ENCODE measurements around the gene ORC3. TPM values are rescaled to one million over a fixed set of nuclear protein-coding genes. Genes with fewer than 3 reads are reported as not detected.

The ORC3 gene
- total RNA-seq, 4 donors from 2014 or later, result 17.1 to 30.6 (median 22.3) TPM

- Histone ChIP-seq H3K36me3 (peaks cover 0 to 58% (median 0%) of the 10 kb centered on the region in 3 donors), H3K9me3 (no peaks in the 10 kb centered on the region), H3K27ac (no peak overlapping the region), H3K4me1 (peaks cover 0 to 20% (median 0%) of the 10 kb centered on the region in 4 donors), H3K4me3 (no peak overlapping the region), H3K27me3 (no peaks in the 10 kb centered on the region)
- no peak for TF ChIP-seq EP300 (IDR thresholded peaks at IDR 0.05)
- no peak for TF ChIP-seq CTCF (IDR thresholded peaks at IDR 0.05)
- no peak for TF ChIP-seq POLR2A (IDR thresholded peaks at IDR 0.05)
- 87 to 97% methylated on average over 2 of the region's 2 CpGs for WGBS, 2 donors
- no peak for DNase-seq (ENCODE audit: low spot score in 2 of 2)
These were observed 78.1 kb downstream of the ORC3 start for GRCh38 chr6:87668013-87668412.

- no peak for TF ChIP-seq EP300 (IDR thresholded peaks at IDR 0.05)
- TF ChIP-seq POLR2A (IDR thresholded peaks at IDR 0.05), result no peak
- no peak for TF ChIP-seq CTCF (IDR thresholded peaks at IDR 0.05)
- Histone ChIP-seq H3K27me3 (no peaks in the 10 kb centered on the region), H3K4me1 (peaks cover 0 to 20% (median 0%) of the 10 kb centered on the region in 4 donors), H3K9me3 (no peaks in the 10 kb centered on the region), H3K4me3 (no peak overlapping the region), H3K36me3 (peaks cover 0 to 68% (median 4%) of the 10 kb centered on the region in 3 donors), H3K27ac (no peak overlapping the region)
- no peak for DNase-seq (ENCODE audit: low spot score in 2 of 2)
- 80 to 81% methylated on average over 3 of the region's 3 CpGs for WGBS, 2 donors
These were observed 79.1 kb downstream of the ORC3 start for GRCh38 chr6:87669051-87669450.

GRCh38 chr6:87670707-87671106 is 80.8 kb downstream of the ORC3 start:
- peaks cover 0 to 10% (median 0%) of the 10 kb centered on the region in 4 donors for H3K4me1 ChIP-seq
- WGBS, 2 donors, result 39 to 40% methylated on average over 2 of the region's 2 CpGs
- peaks cover 0 to 79% (median 4%) of the 10 kb centered on the region in 3 donors for H3K36me3 ChIP-seq
- H3K9me3 ChIP-seq, result no peaks in the 10 kb centered on the region
- H3K4me3 ChIP-seq, result no peak overlapping the region
- H3K27me3 ChIP-seq, result no peaks in the 10 kb centered on the region
- TF ChIP-seq EP300 (IDR thresholded peaks at IDR 0.05), result no peak
- no peak for TF ChIP-seq POLR2A (IDR thresholded peaks at IDR 0.05)
- no peak for TF ChIP-seq CTCF (IDR thresholded peaks at IDR 0.05)
- DNase-seq (ENCODE audit: low spot score in 2 of 2), result no peak
- no peak overlapping the region for H3K27ac ChIP-seq

GRCh38 chr6:87671555-87672029 is 81.7 kb downstream of the ORC3 start:
- Histone ChIP-seq H3K27me3 (no peaks in the 10 kb centered on the region), H3K9me3 (no peaks in the 10 kb centered on the region), H3K4me3 (no peak overlapping the region), H3K36me3 (peaks cover 0 to 88% (median 6%) of the 10 kb centered on the region in 3 donors), H3K27ac (no peak overlapping the region), H3K4me1 (peaks cover 0 to 9% (median 0%) of the 10 kb centered on the region in 4 donors)
- WGBS, 2 donors, result 71 to 74% methylated on average over 6 of the region's 6 CpGs
- no peak for TF ChIP-seq EP300 (IDR thresholded peaks at IDR 0.05)
- DNase-seq (ENCODE audit: low spot score in 2 of 2), result no peak

GRCh38 chr6:87672641-87673040 is 82.7 kb downstream of the ORC3 start:
- no peak overlapping the region for H3K27ac ChIP-seq
- H3K9me3 ChIP-seq, result no peaks in the 10 kb centered on the region
- TF ChIP-seq CTCF (IDR thresholded peaks at IDR 0.05) (no peak), POLR2A (IDR thresholded peaks at IDR 0.05) (no peak), EP300 (IDR thresholded peaks at IDR 0.05) (no peak)
- H3K4me1 ChIP-seq, result peaks cover 0 to 9% (median 0%) of the 10 kb centered on the region in 4 donors
- WGBS, 2 donors, result 80 to 82% methylated on average over 2 of the region's 2 CpGs
- H3K36me3 ChIP-seq, result peaks cover 0 to 88% (median 11%) of the 10 kb centered on the region in 3 donors
- H3K4me3 ChIP-seq, result no peak overlapping the region
- no peaks in the 10 kb centered on the region for H3K27me3 ChIP-seq
- no peak for DNase-seq (ENCODE audit: low spot score in 2 of 2)
